ACHN (cell line): ENCODE measurements around the gene PDE3B.
"Not testable (repeated sequence)": the region's sequence is repeated elsewhere in the genome, so short reads cannot be mapped to it uniquely, and the experiment has no call there.

Experiments
- DNase-seq: peaks from one replicate; pipeline ENCODE4 v3.0.0-alpha.2; 2015
- in situ Hi-C: cut with HindIII; loops from 2 replicates; pipeline ENCODE4 v1.10.0; 2017; ENCODE audit warnings: low sequenced_read_pairs, low pct_ligation_motif_present, low pct_unique_long_range_greater_than_20kb

The PDE3B gene

GRCh38 chr11:14669499-14669898, 25.9 kb downstream of the PDE3B start:
- in situ Hi-C loops = no loop called here

DNA sequence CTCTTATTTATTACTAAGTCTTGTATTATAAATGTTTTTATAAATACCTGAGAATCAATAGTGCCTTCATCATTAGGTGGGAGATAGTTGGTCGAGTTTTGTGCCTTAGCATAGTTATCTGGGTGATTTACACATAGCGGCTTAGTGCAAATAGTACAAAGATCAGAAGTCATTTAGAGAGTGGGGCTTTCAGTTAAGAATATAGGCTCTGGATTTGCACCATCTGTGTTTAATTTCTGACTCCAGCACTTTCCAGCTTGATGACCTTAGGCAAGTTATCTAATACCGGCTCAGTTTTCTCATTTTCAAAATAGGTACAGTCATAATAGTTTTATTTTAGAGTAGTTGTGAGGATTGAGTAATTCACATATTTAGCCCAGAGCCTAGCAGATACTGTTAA, 26.4 kb downstream of the PDE3B start:
- no peak for DNase-seq
- in situ Hi-C loops = no loop called here

More at GRCh38 chr11:14669499-14669898, 25.9 kb downstream of the PDE3B start:
- DNase-seq = no peak

DNA sequence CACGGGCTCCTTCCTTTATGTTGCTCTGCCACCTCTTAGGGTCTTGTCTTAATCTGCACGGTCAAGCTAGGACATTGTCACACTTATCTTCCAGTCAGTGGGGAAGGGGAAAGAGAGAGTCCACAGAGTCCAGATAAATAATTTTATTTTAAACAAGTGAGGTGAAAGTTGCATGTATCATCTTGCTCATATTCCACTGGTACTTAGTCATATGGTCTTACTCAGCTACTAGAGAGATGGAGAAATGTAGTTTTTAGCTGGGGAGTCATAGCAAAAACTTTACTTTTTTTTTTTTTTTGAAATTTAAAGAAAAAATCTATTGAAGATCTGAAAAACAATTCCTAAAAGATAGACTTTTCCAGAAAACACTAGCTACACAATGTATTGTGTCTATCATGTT, 29.0 kb downstream of the PDE3B start:
- no peak for DNase-seq
- in situ Hi-C loops = no loop called here

DNA sequence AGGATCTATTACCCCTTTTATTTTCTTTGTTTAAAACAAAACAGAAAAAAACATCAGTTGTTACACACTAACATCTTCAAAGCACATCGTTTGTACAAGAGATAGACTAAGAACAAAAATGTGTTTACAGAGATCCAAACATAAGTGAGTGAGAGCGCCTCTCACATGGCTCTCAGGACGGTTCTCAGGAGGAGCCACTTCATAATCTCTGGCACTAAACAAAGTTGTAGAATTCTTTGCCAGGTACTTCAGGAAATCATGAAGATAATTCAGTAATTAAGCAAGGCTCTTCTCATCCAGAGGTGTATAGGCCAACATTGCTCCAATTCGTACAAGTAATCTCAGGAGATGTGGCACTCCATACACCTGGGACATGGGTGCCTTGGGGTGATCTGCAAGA, 29.8 kb downstream of the PDE3B start:
- in situ Hi-C loops = no loop called here
- no peak for DNase-seq

DNA sequence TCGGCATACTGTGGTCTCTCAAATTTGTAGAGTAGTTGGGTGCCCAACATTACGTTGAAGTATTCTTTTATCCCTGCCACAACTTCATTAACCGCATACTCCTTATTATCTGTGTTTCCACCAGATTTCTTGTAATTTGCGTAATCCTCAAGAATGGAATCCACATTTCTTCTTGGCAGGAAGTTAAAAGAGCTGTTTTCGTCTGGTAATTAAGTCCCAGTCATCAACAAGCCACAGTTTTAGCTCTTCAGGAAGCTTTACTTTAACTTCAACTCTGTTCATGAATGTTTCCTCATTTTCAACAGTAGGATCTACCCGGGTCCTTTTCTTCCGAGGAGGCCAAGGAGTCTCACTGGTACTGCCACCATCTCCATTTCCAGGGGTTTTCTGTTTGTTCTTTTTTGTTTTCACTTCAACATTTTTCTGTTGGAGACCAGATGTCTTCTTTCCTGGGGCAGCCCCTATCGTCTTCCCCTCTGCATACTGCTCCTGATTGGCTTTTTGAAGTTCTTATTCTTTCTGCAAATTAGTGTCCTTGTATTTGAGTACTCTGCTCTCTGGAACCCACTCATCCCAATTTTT, 30.3 kb downstream of the PDE3B start:
- in situ Hi-C loops = no loop called here
- DNase-seq = no peak

- in situ Hi-C loops = no loop called here
- no peak for DNase-seq
Observed at GRCh38 chr11:14676068-14676467, 32.5 kb downstream of the PDE3B start.

DNA sequence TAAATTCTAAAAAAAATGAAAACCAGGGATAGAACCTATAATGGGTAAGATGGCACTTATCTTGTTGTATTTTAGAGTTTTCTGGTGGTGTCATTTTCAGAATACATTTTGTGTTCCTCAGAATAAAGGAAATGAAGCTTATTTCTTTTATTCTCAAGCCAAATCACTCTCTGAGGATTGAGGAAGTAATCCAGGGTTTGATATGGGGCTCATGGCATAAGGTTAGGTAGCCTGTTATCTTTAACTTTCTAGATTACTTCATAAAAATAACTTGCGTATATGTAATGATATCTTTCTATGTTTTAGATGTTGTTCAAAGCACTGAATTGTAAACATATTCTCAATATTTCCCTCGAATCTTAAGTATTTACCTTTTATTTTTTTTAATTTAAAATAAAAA, 33.5 kb downstream of the PDE3B start:
- no peak for DNase-seq
- in situ Hi-C loops = no loop called here

- no peak for DNase-seq
- in situ Hi-C loops = no loop called here
Observed at GRCh38 chr11:14678350-14678749, 34.7 kb downstream of the PDE3B start.

GRCh38 chr11:14679662-14680061, 36.1 kb downstream of the PDE3B start:
- DNase-seq = no peak
- in situ Hi-C loops = no loop called here

DNA sequence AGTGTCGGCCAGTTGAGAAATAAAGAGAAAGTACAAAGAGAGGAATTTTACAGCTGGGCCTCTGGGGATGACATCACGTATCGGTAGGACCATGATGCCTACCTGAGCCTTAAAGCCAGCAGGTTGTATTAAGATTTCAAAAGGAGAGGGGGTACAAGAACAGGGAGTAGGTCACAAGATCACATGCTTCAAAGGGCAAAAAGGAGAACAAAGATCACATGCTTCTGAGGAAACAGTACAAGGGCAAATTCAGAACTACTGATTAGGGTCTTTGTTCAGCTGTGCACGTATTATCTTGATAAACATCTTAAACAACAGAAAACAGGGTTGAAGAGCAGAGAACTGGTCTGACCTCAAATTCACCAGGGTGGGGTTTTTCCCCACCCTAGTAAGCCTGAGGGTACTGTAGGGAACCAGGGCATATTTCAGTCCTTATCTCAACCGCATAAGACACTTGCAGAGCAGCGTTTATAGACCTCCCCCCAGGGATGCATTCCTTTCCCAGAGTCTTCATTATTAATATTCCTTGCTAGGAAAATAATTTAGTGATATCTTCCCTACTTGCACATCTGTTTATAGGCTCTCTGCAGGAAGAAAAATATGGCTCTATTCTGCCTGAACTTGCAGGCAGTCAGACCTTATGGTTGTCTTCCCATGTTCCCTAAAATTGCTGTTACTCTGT, 40.8 kb downstream of the PDE3B start:
- in situ Hi-C loops, DNase-seq: not testable (repeated sequence)

DNA sequence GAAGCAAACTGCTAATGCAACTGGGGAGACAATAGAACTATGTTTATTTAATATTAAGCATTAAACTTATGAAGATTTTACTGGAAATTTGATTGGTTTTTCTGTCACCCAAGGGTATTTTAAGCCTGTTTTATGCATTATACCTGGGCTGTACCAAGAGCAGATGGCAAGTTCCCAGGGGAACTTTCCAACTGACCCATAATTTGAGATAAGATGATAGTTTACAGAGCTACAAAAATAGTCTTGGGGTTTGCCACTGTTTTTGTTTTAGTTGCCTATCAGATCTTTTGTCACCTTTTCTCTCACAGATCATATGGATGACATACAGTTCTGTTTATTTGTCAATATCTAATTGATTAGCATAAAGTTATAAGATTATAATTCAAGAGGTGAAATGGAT, 43.9 kb downstream of the PDE3B start:
- no peak for DNase-seq
- in situ Hi-C loops = no loop called here

GRCh38 chr11:14687943-14688627, 44.5 kb downstream of the PDE3B start:
- no peak for DNase-seq
- in situ Hi-C loops = no loop called here

DNA sequence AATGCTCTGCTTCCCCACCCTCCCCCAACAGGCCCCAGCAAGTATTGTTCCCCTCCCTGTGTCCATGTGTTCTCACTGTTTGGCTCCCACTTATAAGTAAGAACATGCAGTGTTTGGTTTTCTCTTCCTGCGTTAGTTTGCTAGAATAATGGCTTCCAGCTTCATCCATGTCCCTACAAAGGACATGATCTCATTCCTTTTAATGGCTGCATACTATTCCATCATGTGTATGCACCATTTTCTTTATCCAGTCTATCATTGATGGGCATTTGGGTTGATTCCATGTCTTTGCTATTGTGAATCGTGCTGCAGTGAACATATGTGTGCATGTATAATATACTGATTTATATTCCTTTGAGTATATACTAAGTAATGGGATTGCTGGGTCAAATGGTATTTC, 52.1 kb downstream of the PDE3B start:
- in situ Hi-C loops, DNase-seq: not testable (repeated sequence)

GRCh38 chr11:14698771-14699170, 55.2 kb downstream of the PDE3B start:
- in situ Hi-C loops = no loop called here
- DNase-seq = no peak

GRCh38 chr11:14700593-14700992, 57.0 kb downstream of the PDE3B start:
- in situ Hi-C loops = no loop called here

GRCh38 chr11:14702760-14703159, 59.2 kb downstream of the PDE3B start:
- in situ Hi-C loops = no loop called here
- no peak for DNase-seq

More at GRCh38 chr11:14700593-14700992, 57.0 kb downstream of the PDE3B start:
- no peak for DNase-seq

DNA sequence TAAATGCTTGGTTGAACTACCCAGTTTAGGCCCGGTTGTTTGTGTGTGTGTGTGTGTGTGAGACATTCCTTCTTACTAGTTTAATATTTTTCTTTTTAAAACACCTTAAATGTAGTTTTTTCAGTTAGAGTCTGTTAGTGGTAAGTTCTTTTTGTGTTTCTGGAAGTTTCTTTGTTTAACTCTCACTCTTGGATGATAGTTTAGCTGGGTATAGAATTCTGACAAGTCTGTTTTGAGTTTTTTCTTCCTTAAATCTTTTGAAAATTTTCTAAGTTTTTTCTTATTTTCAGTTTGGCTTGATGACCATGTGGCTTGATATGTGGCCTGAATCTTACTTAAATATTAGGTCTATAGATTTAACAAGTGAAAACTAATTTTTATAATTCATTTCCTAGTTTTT, 60.1 kb downstream of the PDE3B start:
- DNase-seq = no peak
- in situ Hi-C loops = no loop called here

DNA sequence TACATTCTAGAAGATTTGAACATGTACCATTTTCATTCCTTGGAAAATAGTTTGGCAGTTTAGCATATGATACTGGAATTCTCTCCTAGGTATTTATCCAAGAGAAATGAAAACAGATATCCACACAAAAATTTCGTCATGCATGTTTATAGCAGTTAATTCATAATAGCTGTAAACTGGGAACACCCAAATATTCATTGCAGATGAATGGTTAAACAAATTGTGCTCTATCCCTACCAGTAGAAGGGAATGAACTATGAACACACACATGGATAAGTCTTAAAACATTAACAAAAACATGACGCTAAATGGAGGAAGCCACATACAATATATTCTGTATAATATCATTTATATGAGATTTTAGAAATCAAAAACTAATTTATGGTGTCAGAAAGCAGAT, 61.5 kb downstream of the PDE3B start:
- no peak for DNase-seq
- in situ Hi-C loops = no loop called here

DNA sequence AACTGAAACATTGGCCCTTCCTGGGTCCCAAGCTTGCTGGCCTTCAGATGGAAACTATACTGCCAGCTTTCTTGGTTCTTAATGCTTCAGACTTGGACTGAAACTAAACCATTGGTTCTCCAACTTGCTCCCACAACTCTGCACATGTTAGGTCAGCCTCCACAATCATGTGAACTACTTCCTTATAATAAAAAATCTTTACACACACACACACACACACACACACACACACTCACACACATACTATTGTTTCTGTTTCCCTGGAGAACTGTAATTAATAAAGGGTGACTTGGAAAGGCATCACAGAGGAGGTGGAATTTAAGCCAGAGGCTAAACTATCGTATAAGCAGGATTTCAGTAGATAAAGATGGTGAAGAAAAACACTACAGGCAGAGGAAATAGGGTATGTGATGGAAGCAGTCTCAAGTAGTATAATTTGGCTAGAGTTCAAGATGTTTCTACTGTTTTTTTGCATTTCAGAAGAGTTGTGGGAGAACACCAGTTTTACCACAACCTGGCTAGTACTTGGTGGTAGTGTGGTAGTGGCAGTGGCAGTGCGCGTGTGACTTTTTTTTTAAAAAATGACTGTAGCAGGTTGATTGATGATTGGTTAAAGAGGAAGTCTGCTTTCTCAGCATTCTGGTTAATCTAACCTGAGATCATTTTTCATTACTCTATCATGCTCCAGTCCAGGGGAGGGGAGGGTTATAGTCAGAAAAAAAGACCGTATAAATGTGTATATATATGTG, 70.1 kb downstream of the PDE3B start:
- DNase-seq = no peak
- in situ Hi-C loops = no loop called here
